ENCODE data around the gene MYO15B. TPM values are rescaled to one million over a fixed set of nuclear protein-coding genes. Genes with fewer than 3 reads are reported as not detected.

The MYO15B gene
- total and polyA plus RNA-seq, 2 of the 4 experiments (the other 2 are of a cell fraction): 0.18 to 0.65 TPM

- peak overlapping the region; percentile 92 for H2AK9ac ChIP-seq (replicated peaks; ENCODE audit: low read depth, low read length, poor library complexity)
- no peaks in the 10 kb centered on the region for H3K9me3 ChIP-seq (ENCODE audit: control insufficient read depth, insufficient read depth, low read length)
- no peak overlapping the region for H4K91ac ChIP-seq (ENCODE audit: insufficient read depth, low read depth, low read length)
- DNase-seq: no peak
- no peak overlapping the region for H2BK20ac ChIP-seq (ENCODE audit: low read depth, low read length)
- H3K14ac ChIP-seq (replicated peaks; ENCODE audit: low read depth, low read length): no peak overlapping the region
- peaks cover 21 to 42% of the 10 kb centered on the region in 2 experiments for H3K79me1 ChIP-seq (ENCODE audit: low read depth in 1 of 2, low read length in 2 of 2)
- peaks cover 23% of the 10 kb centered on the region for H3K36me3 ChIP-seq (ENCODE audit: control insufficient read depth, insufficient read depth, low read length)
- H3K27ac ChIP-seq (ENCODE audit: insufficient read depth, low read length): no peak overlapping the region
- H3K4me2 ChIP-seq (ENCODE audit: low read depth, low read length): peak overlapping the region; percentile 88
- peaks cover 5% of the 10 kb centered on the region for H3K4me1 ChIP-seq (ENCODE audit: control insufficient read depth, insufficient read depth, low read length)
- H2BK120ac ChIP-seq (ENCODE audit: low read depth, low read length): no peak overlapping the region
- WGBS, 2 experiments (ENCODE audit: extremely low coverage in 2 of 2, insufficient read length in 1 of 2): 83% methylated on average over 1 of the region's 10 CpGs; no CpG with 5 or more reads in 1 of the 2 experiments
- in situ Hi-C loops (cut with MboI; ENCODE audit: low sequenced_read_pairs) (no loop called here), dilution Hi-C loops (cut with HindIII; ENCODE audit: low sequenced_read_pairs, unreplicated experiment) (no loop called here), intact Hi-C loops (cut with micrococcal nuclease) (no loop called here)
- H3K4ac ChIP-seq (ENCODE audit: low read depth, low read length): no peak overlapping the region
- ChIA-PET CTCF (interaction anchor here (0.9 to 1.6 kb wide), 3 partner anchors 9 to 88 kb away, joined by 3 to 4 read pairs (median 4); no protein-coding TSS in a partner anchor), POLR2A (ENCODE audit: unreplicated experiment) (no interaction called here)
- H3K9ac ChIP-seq (ENCODE audit: low read depth, low read length): peak overlapping the region; percentile 25
- H3K56ac ChIP-seq (ENCODE audit: extremely low read depth, insufficient read depth, low read length): no peak overlapping the region
- no peak overlapping the region for H3K23ac ChIP-seq (ENCODE audit: low read depth, low read length)
- H3K18ac ChIP-seq (ENCODE audit: low read depth, low read length): no peak overlapping the region
- H3K9me1 ChIP-seq (ENCODE audit: insufficient read depth, low read length): 0 out of 2 replicates have a peak, but pooled peaks cover 3% of the 10 kb centered on the region
- no peak overlapping the region for H2BK15ac ChIP-seq (ENCODE audit: low read depth, low read length)
- no peak for ATAC-seq (ENCODE audit: low read depth)
- peak overlapping the region; percentile 27; the same call in 1 of the 2 replicates for H4K5ac ChIP-seq (ENCODE audit: low read depth, low read length)
- peak overlapping the region; percentile 91; the same call in 1 of the 2 replicates for H2AK5ac ChIP-seq (ENCODE audit: low read depth, low read length)
- BruUV-seq (replicated peaks): no TSS peak
- H3K27me3 ChIP-seq (ENCODE audit: control insufficient read depth, insufficient read depth, low read length): no peaks in the 10 kb centered on the region
- TF ChIP-seq POLR2A (IDR thresholded peaks at IDR 0.05; ENCODE audit: low read depth, low read length) (0 out of 2 replicates have a peak, but pooled peaks have one; percentile 21), MAFK (IDR thresholded peaks at IDR 0.05; ENCODE audit: low read depth, low read length) (no peak), CHD1 (IDR thresholded peaks at IDR 0.05; ENCODE audit: low read depth, low read length) (no peak)
- peaks cover 3% of the 10 kb centered on the region; the same call in 1 of the 2 replicates for H4K20me1 ChIP-seq (ENCODE audit: insufficient read depth, low read length)
- H2BK5ac ChIP-seq (ENCODE audit: low read depth, low read length, poor library complexity, severe bottlenecking): no peak overlapping the region
- H2AFZ ChIP-seq (replicated peaks; ENCODE audit: low read length, poor library complexity): no peak overlapping the region
- H3K4me3 ChIP-seq (ENCODE audit: insufficient read depth, low read depth, low read length): peak overlapping the region; percentile 79
- peak overlapping the region; percentile 86 to 97; a peak in 3 of 4 replicates for H4K8ac ChIP-seq (ENCODE audit: low read depth in 2 of 2, low read length in 2 of 2)
These were observed 78.4 kb downstream of the MYO15B start for GRCh38 chr17:75665981-75666380.

All from IMR-90 (cell line).